Fibroblast of mammary gland (primary cell): ENCODE measurements around the gene MESD.
"Not testable (repeated sequence)": the region's sequence is repeated elsewhere in the genome, so short reads cannot be mapped to it uniquely, and the experiment has no call there.

Source experiments
- DNase-seq: peaks from one replicate; pipeline ENCODE4 v3.0.0-alpha.2; 2010; ENCODE audit warnings: low read depth
- H3K4me3 ChIP-seq: 2 replicates; pipeline ENCODE4 v1.5.1; 2011; ENCODE audit warnings: low read depth, mild to moderate bottlenecking, low read length, moderate library complexity; ENCODE audit not compliant: control insufficient read depth
- CTCF ChIP-seq: conservative IDR thresholded peaks from 2 replicates; pipeline ENCODE4 v1.5.1; 2011; ENCODE audit warnings: low read depth, low read length, inconsistent platforms; ENCODE audit not compliant: control insufficient read depth, insufficient read depth

The MESD gene

GRCh38 chr15:80969316-80969715 lies 20.3 kb downstream of the MESD start:
- DNase-seq, result no peak
- H3K4me3 ChIP-seq, result no peak overlapping the region
- no peak for TF ChIP-seq CTCF

GRCh38 chr15:80967991-80968510 lies 21.6 kb downstream of the MESD start:
- TF ChIP-seq CTCF, result no peak
- no peak overlapping the region for H3K4me3 ChIP-seq
- DNase-seq, result no peak

GRCh38 chr15:80967451-80967850 lies 22.2 kb downstream of the MESD start:
- no peak for TF ChIP-seq CTCF
- H3K4me3 ChIP-seq, result no peak overlapping the region
- no peak for DNase-seq

- no peak for DNase-seq
- H3K4me3 ChIP-seq, result no peak overlapping the region
- TF ChIP-seq CTCF, result no peak
These were observed 23.0 kb downstream of the MESD start for GRCh38 chr15:80966431-80967197.

GRCh38 chr15:80965454-80965853 lies 24.2 kb downstream of the MESD start:
- not testable (repeated sequence) for H3K4me3 ChIP-seq, DNase-seq

- H3K4me3 ChIP-seq, result no peak overlapping the region
- no peak for DNase-seq
- no peak for TF ChIP-seq CTCF
These were observed 30.7 kb downstream of the MESD start for GRCh38 chr15:80958818-80959495.

GRCh38 chr15:80957976-80958375 lies 31.6 kb downstream of the MESD start:
- H3K4me3 ChIP-seq, result no peak overlapping the region
- TF ChIP-seq CTCF, result no peak
- peak; percentile 33 for DNase-seq
